Measurements from ENCODE around the gene ANKRD23. TPM values are rescaled to one million over a fixed set of nuclear protein-coding genes. Genes with fewer than 3 reads are reported as not detected.

ANKRD23 gene
- total and polyA plus RNA-seq, 2 of the 8 experiments (the other 6 are each of a cell fraction or from before 2014, with no cell fraction given): 3.4 to 3.5 TPM

DNA sequence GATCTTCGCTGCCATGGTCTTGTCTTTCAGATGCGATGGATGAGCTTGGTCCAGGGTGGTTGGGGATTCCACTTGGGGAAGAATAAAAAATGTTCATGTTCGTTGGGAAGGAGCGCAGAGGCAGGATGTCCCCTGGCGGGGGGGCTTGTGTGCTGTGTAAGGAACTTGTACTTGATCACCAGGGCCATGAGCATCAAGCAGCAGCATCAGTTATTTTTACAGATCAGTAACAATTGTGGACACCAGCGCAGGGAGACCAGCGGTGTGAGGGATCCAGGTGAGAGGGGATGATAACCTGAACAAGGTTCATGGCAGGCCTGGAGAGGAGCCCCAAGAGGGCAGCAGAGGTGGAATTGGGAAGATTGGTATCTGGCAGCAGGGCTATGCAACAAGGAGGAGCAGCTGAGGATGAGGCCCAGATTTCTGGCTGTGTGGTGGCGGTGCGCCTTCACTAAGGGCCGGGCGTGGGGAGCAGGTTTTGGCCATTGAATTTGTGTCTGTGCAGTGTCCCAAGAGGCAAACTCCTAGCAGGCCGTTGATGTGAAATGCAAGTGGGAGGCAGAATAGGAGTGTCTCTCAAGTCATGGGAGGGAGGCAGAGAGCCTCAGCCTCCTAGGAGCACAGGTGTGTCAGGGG, 23.8 kb downstream of the ANKRD23 start:
- no peaks in the 10 kb centered on the region; a peak in 1 of 7 replicates for H3K27me3 ChIP-seq (replicated peaks in 1 of 4; ENCODE audit: control insufficient read depth in 3 of 4, extremely low read depth in 1 of 4, insufficient read depth in 3 of 4, low read length in 3 of 4)
- no peak overlapping the region for H2BK20ac ChIP-seq (ENCODE audit: low read length)
- H3K4ac ChIP-seq (replicated peaks; ENCODE audit: insufficient read length, low read depth, low read length): no peak overlapping the region
- no peak overlapping the region for H3K4me3 ChIP-seq (ENCODE audit: extremely low read depth in 1 of 4, insufficient read depth in 2 of 4, low read depth in 3 of 4, low read length in 4 of 4)
- WGBS, 2 experiments (ENCODE audit: extremely low coverage in 1 of 2, insufficient coverage in 1 of 2, insufficient read length in 1 of 2, insufficient replicate concordance in 2 of 2, low coverage in 1 of 2, low lambda C conversion rate in 2 of 2, missing lambda C conversion rate in 1 of 2): 91% methylated on average over 12 of the region's 12 CpGs; no CpG with 5 or more reads in 1 of the 2 experiments
- H2BK5ac ChIP-seq (ENCODE audit: low read depth, low read length): no peak overlapping the region
- H3K56ac ChIP-seq (replicated peaks; ENCODE audit: insufficient read length, low read depth, low read length): no peak overlapping the region
- H3K79me2 ChIP-seq (ENCODE audit: control insufficient read depth in 1 of 2, insufficient read depth in 2 of 2, low read length in 2 of 2): peaks cover 3 to 75% of the 10 kb centered on the region in 2 experiments; a peak in 3 of 4 replicates
- FAIRE-seq (no peak), DNase-seq (ENCODE audit: low read depth in 1 of 2, low spot score in 2 of 2) (no peak)
- CTCF ChIA-PET (ENCODE audit: partially characterized antibody): interaction anchor here (0.8 to 5.3 kb wide), 12 partner anchors 10 to 292 kb away, joined by 3 to 30 read pairs (median 4); no protein-coding TSS in a partner anchor
- H3K23me2 ChIP-seq (ENCODE audit: low read depth, low read length): peaks cover 17% of the 10 kb centered on the region
- no peak overlapping the region for H2BK15ac ChIP-seq (ENCODE audit: low read length)
- H2BK12ac ChIP-seq (ENCODE audit: low read depth, low read length): no peak overlapping the region
- H3K9me3 ChIP-seq (ENCODE audit: insufficient read depth in 2 of 2, low read depth in 1 of 2, low read length in 1 of 2): no peaks in the 10 kb centered on the region
- peaks cover 36% of the 10 kb centered on the region for H3K79me1 ChIP-seq (ENCODE audit: low read depth, low read length)
- peaks cover 0 to 22% (median 16%) of the 10 kb centered on the region in 4 experiments; a peak in 6 of 7 replicates for H3K4me1 ChIP-seq (replicated peaks in 1 of 4; ENCODE audit: control insufficient read depth in 3 of 4, insufficient read depth in 4 of 4, low read length in 3 of 4)
- no peak overlapping the region for H4K91ac ChIP-seq (replicated peaks; ENCODE audit: insufficient read length, low read length)
- H3K23ac ChIP-seq (ENCODE audit: insufficient read length): no peak overlapping the region
- H3K4me2 ChIP-seq (ENCODE audit: insufficient read depth in 1 of 2, low read depth in 2 of 2, low read length in 2 of 2): peak overlapping the region in 1 of 2 experiments; percentile 98; a peak in 2 of 4 replicates
- H4K5ac ChIP-seq (ENCODE audit: insufficient read length, low read depth, low read length): no peak overlapping the region
- H3K27ac ChIP-seq (ENCODE audit: low read depth, low read length): no peak overlapping the region
- POLR2A ChIA-PET (ENCODE audit: partially characterized antibody): interaction anchor here (0.8 to 2.1 kb wide), 11 partner anchors 10 to 131 kb away, joined by 3 to 9 read pairs (median 3); partner anchors contain the start of gene ANKRD23
- no peak overlapping the region for H3K14ac ChIP-seq (ENCODE audit: insufficient read length)
- H3K36me3 ChIP-seq (ENCODE audit: control insufficient read depth in 2 of 4, insufficient read depth in 4 of 4, low read length in 3 of 4): peaks cover 0 to 15% (median 4%) of the 10 kb centered on the region in 4 experiments; a peak in 5 of 8 replicates
- TF ChIP-seq, protein P1, sequence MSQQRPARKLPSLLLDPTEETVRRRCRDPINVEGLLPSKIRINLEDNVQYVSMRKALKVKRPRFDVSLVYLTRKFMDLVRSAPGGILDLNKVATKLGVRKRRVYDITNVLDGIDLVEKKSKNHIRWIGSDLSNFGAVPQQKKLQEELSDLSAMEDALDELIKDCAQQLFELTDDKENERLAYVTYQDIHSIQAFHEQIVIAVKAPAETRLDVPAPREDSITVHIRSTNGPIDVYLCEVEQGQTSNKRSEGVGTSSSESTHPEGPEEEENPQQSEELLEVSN (IDR thresholded peaks at IDR 0.05): no peak
- peak in 1 of 2 experiments; percentile 5; a peak in 1 of 4 replicates for TF ChIP-seq RAD21 (IDR thresholded peaks at IDR 0.05 in 1 of 2, conservative IDR thresholded peaks at IDR 0.05 in 1 of 2; ENCODE audit: low read depth in 2 of 2, low read length in 2 of 2)
- TF ChIP-seq, protein P2, sequence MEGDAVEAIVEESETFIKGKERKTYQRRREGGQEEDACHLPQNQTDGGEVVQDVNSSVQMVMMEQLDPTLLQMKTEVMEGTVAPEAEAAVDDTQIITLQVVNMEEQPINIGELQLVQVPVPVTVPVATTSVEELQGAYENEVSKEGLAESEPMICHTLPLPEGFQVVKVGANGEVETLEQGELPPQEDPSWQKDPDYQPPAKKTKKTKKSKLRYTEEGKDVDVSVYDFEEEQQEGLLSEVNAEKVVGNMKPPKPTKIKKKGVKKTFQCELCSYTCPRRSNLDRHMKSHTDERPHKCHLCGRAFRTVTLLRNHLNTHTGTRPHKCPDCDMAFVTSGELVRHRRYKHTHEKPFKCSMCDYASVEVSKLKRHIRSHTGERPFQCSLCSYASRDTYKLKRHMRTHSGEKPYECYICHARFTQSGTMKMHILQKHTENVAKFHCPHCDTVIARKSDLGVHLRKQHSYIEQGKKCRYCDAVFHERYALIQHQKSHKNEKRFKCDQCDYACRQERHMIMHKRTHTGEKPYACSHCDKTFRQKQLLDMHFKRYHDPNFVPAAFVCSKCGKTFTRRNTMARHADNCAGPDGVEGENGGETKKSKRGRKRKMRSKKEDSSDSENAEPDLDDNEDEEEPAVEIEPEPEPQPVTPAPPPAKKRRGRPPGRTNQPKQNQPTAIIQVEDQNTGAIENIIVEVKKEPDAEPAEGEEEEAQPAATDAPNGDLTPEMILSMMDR (IDR thresholded peaks at IDR 0.05; ENCODE audit: control extremely low read depth in 1 of 3, insufficient read depth in 1 of 3, low read depth in 1 of 3, low read length in 3 of 3): peak in 1 of 3 experiments; percentile 29; a peak in 1 of 4 replicates
- no peak overlapping the region for H3K9ac ChIP-seq (replicated peaks in 1 of 4; ENCODE audit: extremely low read depth in 1 of 4, low read depth in 3 of 4, low read length in 3 of 4)
- no peak overlapping the region for H3K18ac ChIP-seq (ENCODE audit: extremely low read depth, low read length)
- H4K20me1 ChIP-seq (replicated peaks in 1 of 2; ENCODE audit: control insufficient read depth in 1 of 2, insufficient read depth in 2 of 2, low read length in 2 of 2): peaks cover 18 to 42% of the 10 kb centered on the region in 2 experiments
- H2BK120ac ChIP-seq (replicated peaks; ENCODE audit: low read depth, low read length): no peak overlapping the region
- no peak overlapping the region for H2AK5ac ChIP-seq (ENCODE audit: low read depth, low read length)
- H4K8ac ChIP-seq (ENCODE audit: extremely low read depth, insufficient read depth, low read length): peak overlapping the region; percentile 15; the same call in 1 of the 2 replicates
- no peak overlapping the region for H2AFZ ChIP-seq (ENCODE audit: low read length)

All from H1 (cell line).